GM18909 (cell line): ENCODE measurements around the gene NPDC1.

Source experiments
- ATAC-seq: cut with Tn5 transposase; IDR thresholded peaks from one replicate; pipeline ENCODE4 v1.9.1; 2021; ENCODE audit warnings: mild to moderate bottlenecking; ENCODE audit not compliant: unreplicated experiment, poor library complexity

NPDC1 gene

GRCh38 chr9:137046088-137046787 is at the start of gene NPDC1:
NPDC1 (minus strand) TSS chr9:137046177; CDS start chr9:137045989, 188 bp downstream.
- ATAC-seq, result peak; percentile 55

- no peak for ATAC-seq
Measured at GRCh38 chr9:137089232-137089947, 43.4 kb upstream of the NPDC1 start.

GRCh38 chr9:137088121-137088520 is 42.1 kb upstream of the NPDC1 start:
- ATAC-seq, result no peak

GRCh38 chr9:137087409-137087925 is 41.5 kb upstream of the NPDC1 start:
- ATAC-seq, result no peak

GRCh38 chr9:137086531-137087408 is 40.8 kb upstream of the NPDC1 start, which contains the start of gene MAN1B1:
MAN1B1 (plus strand) TSS chr9:137086985; CDS start chr9:137087000, 15 bp downstream.
- ATAC-seq, result peak; percentile 88

GRCh38 chr9:137085920-137086530 is 40.0 kb upstream of the NPDC1 start:
- ATAC-seq, result peak; percentile 12

GRCh38 chr9:137084526-137084925 is 38.5 kb upstream of the NPDC1 start:
- ATAC-seq, result no peak

GRCh38 chr9:137083394-137084004 is 37.5 kb upstream of the NPDC1 start:
- ATAC-seq, result no peak

GRCh38 chr9:137082925-137083290 is 36.9 kb upstream of the NPDC1 start:
- no peak for ATAC-seq

GRCh38 chr9:137082222-137082924 is 36.4 kb upstream of the NPDC1 start:
- ATAC-seq, result no peak

- no peak for ATAC-seq
Measured at GRCh38 chr9:137080260-137081122, 34.5 kb upstream of the NPDC1 start.

- no peak for ATAC-seq
Measured at GRCh38 chr9:137079401-137079787, 33.4 kb upstream of the NPDC1 start.

- ATAC-seq, result no peak
Measured at GRCh38 chr9:137078701-137079400, 32.9 kb upstream of the NPDC1 start.

- peak; percentile 27 for ATAC-seq
Measured at GRCh38 chr9:137077758-137078693, 32.0 kb upstream of the NPDC1 start.

- peak; percentile 61 for ATAC-seq
Measured at GRCh38 chr9:137077010-137077747, 31.2 kb upstream of the NPDC1 start, which contains the start of gene UAP1L1. UAP1L1 (plus strand) TSS chr9:137077517; CDS start chr9:137077533, 16 bp downstream.

GRCh38 chr9:137076636-137077009 is 30.6 kb upstream of the NPDC1 start:
- no peak for ATAC-seq
